NCI-H146 treated with DMSO at 0.1 percent for 48 hours (cell line): ENCODE data around the gene CSF3R.

Experiments used
- DNase-seq: peaks from one replicate; lab custom pipeline; 2025; ENCODE audit not compliant: unreplicated experiment; lab: John Stamatoyannopoulos, UW

CSF3R gene

DNA sequence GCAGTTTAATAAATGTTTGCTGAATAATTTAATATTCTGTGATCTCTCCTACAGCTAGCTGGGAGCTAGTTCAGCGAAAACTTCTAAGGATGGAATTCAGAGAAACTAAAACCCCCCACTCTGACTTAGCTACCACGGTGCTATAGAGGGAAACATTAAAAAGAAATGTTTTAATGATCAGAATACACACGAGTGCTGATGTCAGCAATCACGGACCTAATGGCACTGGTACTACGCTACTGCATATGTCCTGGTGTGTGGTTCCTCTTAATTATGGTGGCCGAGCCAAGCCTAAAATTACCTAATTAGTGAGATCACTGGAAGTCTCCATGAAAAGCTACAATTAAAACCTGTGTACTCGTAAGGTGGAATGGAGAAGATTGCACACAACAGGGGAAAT is 61.1 kb downstream of the CSF3R start:
- DNase-seq, result no peak

DNA sequence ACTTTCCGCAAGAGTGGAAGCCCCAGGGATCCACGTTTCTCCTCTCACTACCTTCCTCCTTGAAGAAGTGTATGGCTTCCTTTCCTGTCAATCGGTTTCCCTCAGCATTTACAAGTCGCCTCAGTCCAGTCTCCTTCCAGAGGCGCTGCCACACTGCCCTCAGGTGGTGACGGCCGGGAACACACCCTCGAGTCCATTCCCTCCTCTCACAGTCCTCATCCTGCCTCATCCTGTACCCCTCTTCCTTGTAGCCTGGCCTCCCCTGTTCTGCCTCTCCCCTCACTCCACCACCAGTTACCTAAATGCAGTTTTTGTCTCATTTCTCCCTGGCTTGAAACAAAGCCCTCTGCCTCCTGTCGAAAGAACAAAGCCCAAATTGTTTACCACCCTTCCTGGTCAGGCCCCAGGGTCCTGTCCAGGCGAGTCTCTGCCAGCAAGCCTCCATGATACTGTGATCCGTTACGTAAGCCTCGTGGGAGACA is 61.8 kb downstream of the CSF3R start:
- peak; percentile 34 for DNase-seq

DNA sequence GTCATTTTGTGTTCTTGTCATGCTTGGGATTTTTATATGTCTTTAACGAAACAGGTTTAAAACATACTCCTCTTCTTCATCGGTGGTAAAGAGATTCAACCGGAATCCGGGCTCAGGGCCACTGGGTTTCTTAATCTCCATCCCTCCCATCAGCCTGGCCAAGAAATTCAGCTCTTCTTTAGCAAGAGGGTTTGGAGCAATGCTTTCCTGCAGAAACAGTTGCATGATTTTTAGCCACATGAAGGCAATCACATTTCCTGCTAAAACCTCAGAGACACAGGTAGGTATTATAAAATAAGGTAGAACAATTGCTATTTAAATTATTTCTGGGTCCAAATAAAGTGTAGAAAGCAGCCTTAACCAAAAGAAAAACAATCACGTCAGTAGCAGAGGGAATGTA is 62.3 kb downstream of the CSF3R start:
- no peak for DNase-seq

DNA sequence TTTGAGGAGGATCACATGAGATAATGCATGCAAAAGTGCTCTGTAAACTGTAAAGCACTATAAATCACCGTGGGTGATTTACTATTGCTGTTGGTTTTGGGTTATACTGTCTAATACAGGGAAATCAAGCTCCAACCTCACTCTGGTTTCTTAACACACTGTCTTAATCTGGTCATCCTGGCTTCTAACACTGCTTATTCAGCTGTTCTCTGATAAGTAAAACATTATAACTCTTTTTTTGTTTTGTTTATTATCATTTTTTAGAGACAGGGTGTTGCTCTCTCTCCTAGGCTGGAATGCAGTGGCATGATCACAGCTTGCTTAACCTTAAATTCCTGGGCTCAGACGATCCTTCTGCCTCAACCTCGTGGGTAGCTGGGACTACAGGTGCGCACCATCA is 63.1 kb downstream of the CSF3R start:
- DNase-seq, result no peak

DNA sequence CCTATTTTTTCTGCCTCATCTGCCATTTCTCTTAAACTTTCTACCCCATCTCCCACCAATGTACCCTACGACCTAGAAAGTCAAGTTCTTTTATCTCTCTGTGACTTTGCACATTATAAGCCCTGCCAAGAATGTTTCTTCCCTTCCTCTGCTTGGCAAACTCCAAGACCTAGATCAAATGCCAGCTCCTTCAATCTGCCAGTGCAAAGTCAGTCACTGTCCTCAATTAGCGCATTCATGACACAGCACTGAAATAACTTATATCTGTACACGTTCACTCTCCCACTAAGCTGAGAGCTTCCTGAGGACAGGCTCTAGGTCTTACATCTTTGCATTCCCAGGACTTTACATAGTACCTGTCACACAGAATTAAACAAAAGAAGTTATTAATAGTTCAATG is 63.6 kb downstream of the CSF3R start:
- no peak for DNase-seq

DNA sequence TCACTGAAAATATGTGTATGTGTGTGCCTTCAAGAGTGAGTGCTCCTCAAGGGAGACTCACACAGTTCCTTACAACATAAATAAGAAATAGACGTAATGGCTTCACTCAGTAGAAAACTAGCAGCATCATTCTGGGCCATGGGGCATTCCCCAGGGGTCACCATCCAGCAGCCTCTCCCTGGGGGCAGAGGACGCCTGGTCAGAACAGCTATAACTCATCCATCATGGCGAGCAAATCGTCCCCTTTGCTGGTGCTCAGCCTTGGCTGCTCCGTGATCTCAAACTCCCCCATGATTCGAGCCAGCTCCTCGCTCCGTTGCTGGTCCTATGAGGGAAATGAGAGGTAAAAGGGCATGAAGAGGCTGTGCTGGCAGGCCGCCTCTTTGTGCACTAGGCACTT is 64.8 kb downstream of the CSF3R start:
- no peak for DNase-seq
